GM21529 (cell line): ENCODE results near the gene MIXL1.

Experiments
- ATAC-seq: cut with Tn5 transposase; IDR thresholded peaks from one replicate; pipeline ENCODE4 v1.9.1; 2021; ENCODE audit not compliant: unreplicated experiment

Gene MIXL1

GRCh38 chr1:226276077-226276682 lies 52.7 kb downstream of the MIXL1 start:
- ATAC-seq, result no peak
